Central memory CD8-positive, alpha-beta T cell (primary cell): ENCODE results near the gene GALNT17.

ENCODE experiments used
- ATAC-seq: fragments of 150-1000 bp; cut with Tn5 transposase; replicated peaks from 2 replicates; pipeline ENCODE4 v1.10.0; 2022; ENCODE audit warnings: mild to moderate bottlenecking, moderate FRiP score, moderate number of reproducible peaks; ENCODE audit not compliant: poor library complexity, severe bottlenecking; ENCODE audit errors: extremely low read depth
- DNase-seq, 2 donors: peaks; one replicate each; pipeline ENCODE4 v3.0.0; 2021; ENCODE audit warnings: low spot score in 2 of 2
- H3K27ac Mint-ChIP-seq: one replicate; pipeline ENCODE4 v1.8.0; 2022; ENCODE audit warnings: low read depth, mild to moderate bottlenecking, moderate library complexity, mixed read lengths
- H3K27me3 Mint-ChIP-seq: one replicate; pipeline ENCODE4 v1.8.0; 2022; ENCODE audit warnings: mixed read lengths
- H3K36me3 Mint-ChIP-seq: one replicate; pipeline ENCODE4 v1.8.0; 2022; ENCODE audit warnings: mild to moderate bottlenecking, moderate library complexity, mixed read lengths; ENCODE audit not compliant: insufficient read depth
- H3K4me1 Mint-ChIP-seq: one replicate; pipeline ENCODE4 v1.8.0; 2022; ENCODE audit warnings: mixed read lengths
- H3K4me3 Mint-ChIP-seq: one replicate; pipeline ENCODE4 v1.8.0; 2022; ENCODE audit warnings: mild to moderate bottlenecking, moderate library complexity, mixed read lengths
- H3K9me3 Mint-ChIP-seq: one replicate; pipeline ENCODE4 v1.8.0; 2022; ENCODE audit warnings: mixed read lengths

GALNT17 gene

DNA sequence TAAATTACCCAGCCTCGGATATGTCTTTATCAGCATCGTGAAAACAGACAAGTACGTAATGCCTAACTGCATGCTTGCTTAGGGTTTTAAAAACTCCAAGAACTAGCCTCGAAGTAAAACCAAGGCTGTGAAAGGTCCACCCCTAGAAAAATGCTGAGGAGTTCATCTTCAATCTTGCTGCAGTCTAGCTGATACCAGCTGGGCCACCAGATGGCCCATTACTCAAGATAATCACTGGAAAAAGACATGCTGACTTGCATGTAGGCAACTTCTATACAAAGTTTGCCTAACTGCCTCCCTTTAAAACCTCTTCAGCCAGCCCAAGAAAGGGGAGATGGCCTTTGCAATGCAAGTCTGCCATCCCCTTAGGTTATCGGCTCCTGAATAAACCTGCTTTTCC, 614.1 kb downstream of the GALNT17 start:
- Mint-ChIP-seq H3K4me1 (no peaks in the 10 kb centered on the region), H3K4me3 (no peak overlapping the region), H3K27me3 (no peaks in the 10 kb centered on the region), H3K9me3 (peaks cover 9% of the 10 kb centered on the region), H3K36me3 (no peaks in the 10 kb centered on the region), H3K27ac (no peak overlapping the region)
- ATAC-seq = no peak
- DNase-seq = no peak

DNA sequence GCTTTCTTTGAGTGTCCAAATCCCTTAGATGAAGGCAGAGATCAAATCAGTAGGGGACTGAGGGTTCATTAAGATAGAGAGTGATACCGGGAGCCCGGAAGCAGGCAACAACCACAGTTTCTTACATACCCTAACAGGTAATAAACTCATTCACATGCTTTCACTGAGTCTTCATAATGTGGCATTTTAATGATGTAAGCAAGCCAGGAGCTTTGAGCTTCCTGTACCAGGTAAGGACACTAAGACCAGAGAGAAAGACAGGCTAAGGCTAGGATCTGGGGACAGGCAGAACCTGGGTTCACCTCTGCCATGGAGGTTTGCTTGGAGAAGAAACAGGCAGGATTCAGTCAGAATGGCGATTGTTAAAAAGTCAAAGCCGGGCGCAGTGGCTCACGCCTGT, 618.3 kb downstream of the GALNT17 start:
- H3K36me3 Mint-ChIP-seq = peaks cover 1% of the 10 kb centered on the region
- DNase-seq (no peak), ATAC-seq (no peak)
- H3K4me1 Mint-ChIP-seq = no peaks in the 10 kb centered on the region
- H3K4me3 Mint-ChIP-seq = no peak overlapping the region
- H3K9me3 Mint-ChIP-seq = peaks cover 14% of the 10 kb centered on the region
- no peaks in the 10 kb centered on the region for H3K27me3 Mint-ChIP-seq
- no peak overlapping the region for H3K27ac Mint-ChIP-seq

DNA sequence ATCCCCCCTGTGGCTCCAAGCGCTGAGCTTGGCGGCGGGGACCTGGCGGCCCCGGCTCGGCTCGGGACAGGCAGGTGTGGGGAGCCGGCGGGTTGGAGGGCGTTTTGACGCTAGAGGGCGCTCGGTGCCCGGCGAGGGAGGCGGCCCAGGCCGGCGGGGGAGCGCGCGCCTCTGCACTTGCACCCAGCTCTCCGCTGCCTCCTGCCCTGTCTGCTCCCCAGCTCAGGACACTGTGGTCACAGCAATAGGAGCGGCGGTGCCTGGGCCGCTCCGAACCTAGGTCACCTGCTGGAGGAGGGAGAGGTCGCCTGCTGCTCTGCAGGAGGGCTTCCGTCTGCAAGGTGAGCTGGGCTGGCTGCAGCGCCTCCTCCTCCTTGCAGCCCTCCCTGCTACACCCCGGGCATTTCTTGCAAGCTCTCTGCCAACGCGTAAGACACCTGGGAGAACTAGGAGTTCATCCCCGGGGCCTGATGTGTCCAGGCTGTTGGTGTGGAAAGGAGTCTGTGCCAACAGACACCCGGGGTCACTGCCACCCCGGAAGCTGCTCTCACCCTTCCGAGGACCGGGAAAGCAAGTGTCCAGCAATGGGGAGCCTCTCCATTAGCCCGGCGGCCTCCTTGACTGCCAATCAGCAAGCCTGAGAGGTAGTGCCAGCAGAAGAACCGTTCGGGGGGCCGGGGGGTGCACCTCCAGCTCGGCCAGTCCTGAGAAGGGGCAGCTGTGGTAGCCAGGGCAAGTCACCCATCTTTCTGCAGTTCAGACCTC, 620.4 kb downstream of the GALNT17 start:
- Mint-ChIP-seq H3K4me3 (no peak overlapping the region), H3K4me1 (no peaks in the 10 kb centered on the region), H3K9me3 (peaks cover 20% of the 10 kb centered on the region), H3K36me3 (peaks cover 1% of the 10 kb centered on the region), H3K27me3 (no peaks in the 10 kb centered on the region), H3K27ac (no peak overlapping the region)
- DNase-seq (no peak), ATAC-seq (no peak)

DNA sequence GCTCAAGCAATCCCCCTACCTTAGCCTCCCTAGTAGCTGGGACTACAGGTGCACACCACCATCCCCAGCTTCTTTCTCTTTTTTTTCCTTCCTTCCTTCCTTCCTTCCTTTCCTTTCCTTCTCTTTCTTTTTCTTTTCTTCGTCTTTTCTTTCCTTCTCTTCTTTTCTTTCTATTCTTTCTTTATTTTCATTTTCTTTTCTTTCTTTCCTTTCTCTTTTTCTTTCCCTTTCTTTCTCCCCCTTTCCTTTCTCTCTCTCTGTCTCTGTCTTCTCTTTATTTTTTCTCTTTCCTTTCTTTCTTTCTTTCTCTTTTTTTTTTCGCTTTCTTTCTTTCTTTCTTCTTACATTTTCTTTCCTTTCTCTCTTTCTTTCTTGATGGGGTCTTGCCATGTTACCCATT, 621.3 kb downstream of the GALNT17 start:
- DNase-seq (no peak), ATAC-seq (no peak)
- peaks cover 1% of the 10 kb centered on the region for H3K36me3 Mint-ChIP-seq
- H3K27me3 Mint-ChIP-seq = no peaks in the 10 kb centered on the region
- no peak overlapping the region for H3K27ac Mint-ChIP-seq
- H3K9me3 Mint-ChIP-seq = peaks cover 23% of the 10 kb centered on the region
- no peak overlapping the region for H3K4me3 Mint-ChIP-seq
- no peaks in the 10 kb centered on the region for H3K4me1 Mint-ChIP-seq

DNA sequence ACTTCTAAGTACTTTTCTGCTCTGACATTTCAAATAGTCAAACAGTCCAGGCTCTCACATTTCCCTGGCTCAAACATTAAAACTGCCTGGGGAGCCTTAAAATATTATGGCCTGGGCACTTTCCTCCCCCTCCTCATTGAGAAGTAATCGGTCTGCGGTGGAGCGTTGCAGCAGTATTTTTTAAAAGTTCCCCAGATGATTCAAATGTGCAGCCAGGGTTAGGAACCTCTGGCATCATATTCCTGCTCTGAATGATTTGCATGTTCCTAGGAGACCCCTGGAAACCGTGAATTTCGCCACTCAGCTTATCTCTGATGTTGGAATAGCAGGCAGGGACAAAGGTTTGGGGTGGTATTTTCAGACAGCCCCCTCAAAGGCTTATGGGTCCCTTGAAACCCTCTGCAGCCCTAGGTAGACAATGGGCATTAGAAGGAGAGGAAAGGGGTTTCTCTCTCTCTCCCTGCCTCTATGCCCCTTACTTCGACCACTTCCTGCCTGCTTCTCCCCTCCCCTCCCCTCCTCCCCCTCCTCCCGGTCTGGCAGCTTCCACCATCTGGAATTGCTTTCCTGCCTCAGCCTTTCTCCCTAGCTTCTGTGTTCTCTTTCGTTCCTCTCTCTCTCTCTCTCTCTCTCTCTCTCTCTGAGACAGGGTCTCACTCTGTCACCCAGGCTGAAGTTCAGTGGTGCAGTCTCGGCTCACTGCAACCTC, 622.2 kb downstream of the GALNT17 start:
- DNase-seq = no peak
- no peak overlapping the region for H3K4me3 Mint-ChIP-seq
- H3K27ac Mint-ChIP-seq = peak overlapping the region; percentile 47
- ATAC-seq = no peak
- peaks cover 17% of the 10 kb centered on the region for H3K9me3 Mint-ChIP-seq
- no peaks in the 10 kb centered on the region for H3K4me1 Mint-ChIP-seq
- H3K27me3 Mint-ChIP-seq = no peaks in the 10 kb centered on the region
- H3K36me3 Mint-ChIP-seq = peaks cover 1% of the 10 kb centered on the region

DNA sequence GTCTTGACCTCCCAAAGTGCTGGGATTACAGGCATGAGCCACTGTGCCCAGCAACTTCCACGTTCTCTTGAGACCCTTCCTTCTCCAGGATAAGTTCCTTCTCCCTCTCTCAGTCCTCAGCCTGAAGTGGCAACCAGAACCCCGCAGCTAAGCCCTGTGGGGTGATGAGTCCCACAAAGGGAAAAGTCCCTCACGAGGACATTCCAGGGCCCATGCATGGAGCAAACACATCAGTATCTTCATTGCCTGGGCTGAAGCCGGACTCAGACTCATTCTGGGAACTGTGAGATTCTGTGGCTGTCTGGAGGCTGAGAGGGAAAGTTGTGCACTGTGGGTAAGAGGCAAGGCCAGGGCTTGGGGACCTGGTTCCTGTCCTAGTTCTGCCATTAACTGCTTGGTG, 622.9 kb downstream of the GALNT17 start:
- Mint-ChIP-seq H3K36me3 (peaks cover 1% of the 10 kb centered on the region), H3K27ac (peak overlapping the region; percentile 47), H3K27me3 (no peaks in the 10 kb centered on the region), H3K9me3 (peaks cover 14% of the 10 kb centered on the region), H3K4me3 (no peak overlapping the region), H3K4me1 (no peaks in the 10 kb centered on the region)
- DNase-seq (no peak), ATAC-seq (no peak)

DNA sequence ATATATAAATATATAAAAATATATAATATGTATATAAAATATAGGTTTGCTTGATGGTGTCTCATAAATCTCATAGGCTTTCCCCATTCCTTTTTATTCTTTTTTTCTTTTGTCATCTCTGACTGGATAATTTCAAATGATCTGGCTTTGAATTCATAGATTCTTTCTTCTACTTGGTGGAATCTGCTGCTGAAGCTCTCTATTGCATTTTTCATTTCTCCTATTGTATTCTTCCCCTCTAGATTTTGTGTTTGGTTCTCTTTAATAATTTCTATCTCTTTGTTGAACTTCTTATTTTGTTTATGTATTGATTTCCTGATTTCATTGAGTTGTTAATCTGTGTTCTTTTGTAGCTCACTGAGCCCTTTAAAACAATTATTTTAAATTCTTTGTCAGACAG, 629.4 kb downstream of the GALNT17 start:
- Mint-ChIP-seq H3K27ac (no peak overlapping the region), H3K9me3 (peaks cover 15% of the 10 kb centered on the region), H3K27me3 (no peaks in the 10 kb centered on the region), H3K36me3 (no peaks in the 10 kb centered on the region), H3K4me3 (no peak overlapping the region), H3K4me1 (no peaks in the 10 kb centered on the region)
- ATAC-seq (no peak), DNase-seq (no peak)
